HG02970 (cell line): ENCODE results near the gene LIN37.

ENCODE experiments used
- ATAC-seq: cut with Tn5 transposase; IDR thresholded peaks from one replicate; pipeline ENCODE4 v1.9.1; 2021; ENCODE audit warnings: mild to moderate bottlenecking, moderate library complexity, moderate number of reproducible peaks; ENCODE audit not compliant: unreplicated experiment, low FRiP score

Gene LIN37

GRCh38 chr19:35733180-35734125 lies 14.9 kb upstream of the LIN37 start:
- no peak for ATAC-seq

DNA sequence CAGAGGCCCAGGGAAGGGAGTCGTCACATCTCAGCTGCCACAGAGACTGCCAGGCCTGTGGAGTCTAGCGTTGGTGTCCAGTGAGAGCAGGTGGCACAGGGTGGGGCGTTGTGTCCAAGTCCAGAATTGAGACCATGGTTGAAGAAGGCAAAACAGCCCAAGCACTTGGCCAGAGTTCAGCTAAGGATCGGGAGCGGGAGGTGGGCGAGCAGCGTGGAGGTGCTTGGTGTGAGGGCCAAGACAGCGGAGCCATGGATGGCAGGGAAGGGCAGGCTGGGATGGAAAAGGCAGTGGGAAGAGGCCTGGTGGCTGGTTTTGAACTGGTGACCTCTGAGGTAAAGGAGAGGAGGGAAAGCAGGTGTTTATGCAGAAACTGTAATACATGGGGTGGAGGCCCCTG lies 14.1 kb upstream of the LIN37 start:
- ATAC-seq, result no peak

- no peak for ATAC-seq
Observed at GRCh38 chr19:35734889-35735288, 13.5 kb upstream of the LIN37 start.

GRCh38 chr19:35736913-35737886 lies 11.2 kb upstream of the LIN37 start:
- no peak for ATAC-seq

DNA sequence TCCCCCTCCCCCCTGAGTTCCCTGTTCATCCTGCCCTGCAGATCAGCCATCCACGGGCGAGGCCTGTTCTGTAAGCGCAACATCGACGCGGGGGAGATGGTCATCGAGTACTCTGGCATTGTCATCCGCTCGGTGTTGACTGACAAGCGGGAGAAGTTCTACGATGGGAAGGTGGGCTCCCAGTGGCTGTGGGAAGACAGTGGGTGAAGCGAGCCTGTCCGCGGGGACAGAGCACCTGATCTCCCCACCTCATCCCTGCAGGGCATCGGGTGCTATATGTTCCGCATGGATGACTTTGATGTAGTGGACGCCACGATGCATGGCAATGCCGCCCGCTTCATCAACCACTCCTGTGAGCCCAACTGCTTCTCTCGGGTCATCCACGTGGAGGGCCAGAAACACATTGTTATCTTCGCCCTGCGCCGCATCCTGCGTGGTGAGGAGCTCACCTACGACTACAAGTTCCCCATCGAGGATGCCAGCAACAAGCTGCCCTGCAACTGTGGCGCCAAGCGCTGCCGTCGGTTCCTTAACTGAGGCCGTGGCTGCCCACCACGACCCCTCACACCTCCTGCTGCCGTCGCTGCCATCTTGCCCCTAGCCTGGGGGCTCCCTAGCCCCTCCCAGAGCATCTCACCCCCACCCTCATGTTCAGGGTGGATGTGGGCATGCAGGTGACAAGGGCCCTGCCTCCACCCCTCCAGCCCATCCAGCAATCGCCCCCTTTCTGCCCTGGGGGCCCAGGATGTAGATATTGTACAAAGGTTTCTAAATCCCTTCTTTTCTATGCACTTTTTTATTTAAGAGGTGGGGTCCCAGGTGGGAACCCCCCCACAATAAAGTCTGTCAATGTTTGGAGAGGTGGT lies 10.1 kb upstream of the LIN37 start:
- ATAC-seq, result no peak

GRCh38 chr19:35738887-35739229 lies 9.5 kb upstream of the LIN37 start:
- ATAC-seq, result no peak

GRCh38 chr19:35739275-35740107 lies 8.9 kb upstream of the LIN37 start:
- no peak for ATAC-seq

GRCh38 chr19:35740108-35740422 lies 8.3 kb upstream of the LIN37 start:
- no peak for ATAC-seq

- ATAC-seq, result peak; percentile 49
Observed at GRCh38 chr19:35740423-35741202, 7.8 kb upstream of the LIN37 start.

DNA sequence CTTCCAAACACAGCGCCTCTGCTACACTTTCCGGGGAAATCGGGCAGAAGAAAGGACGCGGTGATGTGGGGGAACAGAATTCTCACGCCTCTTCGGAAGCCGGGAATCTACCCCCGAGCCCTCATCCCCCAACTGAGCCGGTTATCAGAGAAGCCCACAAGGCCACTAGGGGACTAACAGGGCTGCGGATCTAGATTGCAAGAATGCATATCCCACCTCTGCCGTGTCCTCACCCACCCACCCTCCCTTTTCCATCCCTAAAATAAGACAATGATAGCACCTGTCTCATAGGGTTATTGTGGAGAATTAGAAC lies 7.2 kb upstream of the LIN37 start:
- ATAC-seq, result no peak

DNA sequence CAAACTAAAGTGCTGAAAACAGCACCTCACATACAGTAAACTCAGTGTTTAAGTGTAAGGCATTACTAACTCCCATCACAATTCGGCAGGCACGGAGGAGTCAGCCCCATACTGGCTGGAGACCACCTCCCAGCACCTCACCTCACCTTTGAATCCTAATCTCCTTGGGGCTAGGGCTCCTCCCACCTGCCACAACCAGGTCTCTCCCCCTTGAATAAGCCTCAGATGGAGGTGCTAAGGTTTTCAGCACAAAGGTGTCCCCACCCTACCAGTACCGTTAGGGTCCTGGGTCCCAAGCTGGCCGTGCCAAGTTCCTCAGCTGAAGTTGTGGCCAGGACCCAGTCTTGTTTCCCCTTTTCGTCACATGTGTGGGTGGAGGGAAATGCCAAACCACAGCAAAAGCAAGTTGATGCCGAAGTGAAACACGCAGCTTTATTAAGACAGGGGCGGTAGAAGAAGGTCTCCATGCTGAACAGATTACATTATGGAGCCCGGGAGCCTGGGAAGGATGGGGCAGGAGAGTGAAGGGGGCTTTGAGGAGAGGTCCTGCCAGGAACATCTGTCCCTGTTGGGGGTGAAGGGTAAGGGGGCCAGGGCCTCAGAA lies 6.2 kb upstream of the LIN37 start, which contains the start of gene IGFLR1:
Gene IGFLR1, minus strand, starts transcription at position 332 of the 604 bp plus-strand sequence. CDS start 1,272 bp downstream, outside the sequence.
- no peak for ATAC-seq

GRCh38 chr19:35743640-35744429 lies 4.5 kb upstream of the LIN37 start:
- no peak for ATAC-seq

DNA sequence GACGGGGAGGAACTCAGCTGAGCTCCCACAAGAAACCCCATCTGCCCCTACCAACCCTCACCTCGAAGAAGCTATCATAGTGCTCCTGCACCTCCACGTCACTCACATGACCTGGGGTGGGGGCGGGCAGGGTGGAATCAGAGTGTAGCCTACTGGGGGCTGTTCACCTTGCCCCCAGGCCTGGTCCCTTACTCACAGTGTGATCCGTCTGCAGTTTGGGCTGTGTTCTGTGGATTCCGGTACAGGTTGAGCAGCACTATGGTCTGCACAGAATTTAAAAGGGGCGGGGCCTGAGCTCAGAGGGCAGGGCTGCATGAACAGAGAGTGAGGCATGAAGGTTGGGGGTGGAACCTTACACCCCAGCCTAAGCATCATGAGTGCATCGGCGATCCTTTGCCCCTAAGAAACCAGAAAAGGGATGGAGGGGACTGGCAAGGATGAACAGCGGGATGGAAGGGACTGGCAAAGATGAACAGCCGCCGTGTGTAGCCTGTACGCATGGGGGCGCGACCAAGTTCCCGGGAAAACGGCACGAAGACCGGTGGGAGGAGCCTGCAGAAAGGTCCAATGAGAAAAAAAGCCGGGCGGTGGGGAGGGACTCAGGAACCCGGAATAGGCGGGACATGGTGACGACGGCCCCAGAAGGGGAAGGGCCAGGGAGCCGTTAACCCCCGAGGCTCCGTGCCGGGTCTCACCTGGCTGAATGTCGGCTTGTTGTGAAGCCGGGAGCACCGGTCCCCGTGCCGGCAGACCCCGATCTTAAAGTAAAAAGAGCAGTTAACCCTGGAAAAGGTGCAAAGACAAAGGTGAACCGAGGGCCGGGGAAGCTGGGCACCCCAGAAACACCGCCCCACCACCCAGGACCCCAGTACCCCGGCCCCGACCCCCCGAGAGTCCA lies 3.7 kb upstream of the LIN37 start:
- peak; percentile 34 for ATAC-seq

DNA sequence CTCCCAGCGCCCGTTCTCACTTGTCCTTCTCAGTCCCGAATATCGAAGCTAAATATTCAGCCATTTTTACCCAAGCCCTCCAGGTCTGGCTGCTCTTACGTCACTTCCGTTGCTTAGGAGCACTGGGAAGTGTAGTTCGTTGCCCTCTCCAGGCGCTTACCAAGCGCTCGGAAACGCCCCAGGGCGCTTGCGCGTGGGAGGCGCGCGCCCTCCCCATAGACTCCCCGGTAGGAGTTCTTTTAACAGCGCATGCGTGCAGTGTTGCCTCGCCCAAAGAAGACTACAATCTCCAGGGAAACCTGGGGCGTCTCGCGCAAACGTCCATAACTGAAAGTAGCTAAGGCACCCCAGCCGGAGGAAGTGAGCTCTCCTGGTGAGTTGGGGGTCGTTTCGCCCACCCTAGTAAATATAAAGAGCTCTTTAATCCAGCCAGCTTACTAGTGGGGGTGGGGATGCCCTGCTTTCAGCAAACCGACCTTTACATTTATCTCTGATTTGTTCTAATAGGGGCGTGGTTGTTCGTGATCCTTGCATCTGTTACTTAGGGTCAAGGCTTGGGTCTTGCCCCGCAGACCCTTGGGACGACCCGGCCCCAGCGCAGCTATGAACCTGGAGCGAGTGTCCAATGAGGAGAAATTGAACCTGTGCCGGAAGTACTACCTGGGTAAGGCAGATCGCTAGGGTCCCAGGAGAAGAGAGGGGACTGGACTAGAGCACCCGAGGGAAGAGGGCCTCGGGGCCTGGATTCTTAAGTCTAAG lies 2.9 kb upstream of the LIN37 start, which contains the start of the genes PSENEN and U2AF1L4:
Gene PSENEN, plus strand, starts transcription at position 324 of the 759 bp plus-strand sequence. Its CDS starts 280 bp downstream, at position 604.
Gene U2AF1L4, minus strand, starts transcription at position 91 of the 759 bp plus-strand sequence. Its CDS starts 27 bp downstream, at position 64.
- peak; percentile 45 for ATAC-seq

DNA sequence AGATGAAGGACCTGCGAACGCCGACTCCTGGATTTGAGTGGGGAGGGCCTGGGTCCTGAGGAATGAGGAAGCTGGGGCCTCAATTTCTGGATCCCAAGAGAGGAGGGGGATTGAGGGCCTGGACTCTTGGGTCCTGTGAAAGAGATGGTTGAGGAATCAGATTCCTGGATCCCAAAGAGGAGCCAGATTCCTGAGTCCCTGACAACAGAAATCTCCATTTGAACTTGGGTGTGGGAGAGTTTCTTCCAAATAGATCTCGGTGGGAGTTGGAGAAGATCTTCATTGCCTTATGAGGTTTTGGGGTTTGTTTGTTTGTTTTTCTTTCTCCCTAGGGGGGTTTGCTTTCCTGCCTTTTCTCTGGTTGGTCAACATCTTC lies 2.3 kb upstream of the LIN37 start:
- ATAC-seq, result no peak

GRCh38 chr19:35746531-35746930 lies 1.8 kb upstream of the LIN37 start:
- no peak for ATAC-seq
